ENCODE data around the gene GFRA1.

GRCh38 chr10:116274064-116274904, 1.3 kb upstream of the GFRA1 start:
- TF ChIP-seq POLR2AphosphoS5 (IDR thresholded peaks at IDR 0.05; ENCODE audit: insufficient read depth, low read depth, low read length) (no peak), CTCF (IDR thresholded peaks at IDR 0.05; ENCODE audit: extremely low read depth in 1 of 2, insufficient read depth in 1 of 2, low read depth in 1 of 2, low read length in 2 of 2) (no peak)
